MM.1S (cell line): ENCODE data around the gene KRT23.

Experiments used
- CTCF ChIP-seq: fragments of 300-600 bp; sonication (generic); IDR thresholded peaks from 2 replicates; pipeline ENCODE4 v1.5.1; 2016; ENCODE audit warnings: antibody characterized with exemption, low read length, mixed read lengths
- EZH2 ChIP-seq: fragments of 300-600 bp; sonication (generic); optimal IDR thresholded peaks from 2 replicates; pipeline ENCODE3; 2017; ENCODE audit warnings: low read depth, mild to moderate bottlenecking, antibody characterized with exemption, low read length, mixed read lengths
- EZH2phosphoT487 ChIP-seq: fragments of 300-600 bp; sonication (generic); IDR thresholded peaks from 2 replicates; pipeline ENCODE4 v1.6.1; 2018; ENCODE audit warnings: antibody characterized with exemption, low read length

- no peak for TF ChIP-seq CTCF
- no peak for TF ChIP-seq EZH2phosphoT487
- TF ChIP-seq EZH2 = no peak
Observed at GRCh38 chr17:40903129-40903847, 34.2 kb downstream of the KRT23 start.
